ENCODE measurements around the gene HSPB3. TPM values are rescaled to one million over a fixed set of nuclear protein-coding genes. Genes with fewer than 3 reads are reported as not detected.
"Not testable (repeated sequence)": the region's sequence is repeated elsewhere in the genome, so short reads cannot be mapped to it uniquely, and the experiment has no call there.

Gene HSPB3
- total RNA-seq, 1 donor from 2014 or later = not detected

- DNase-seq (ENCODE audit: low read depth in 2 of 2) = no peak
These were observed 1.8 kb downstream of the HSPB3 start for GRCh38 chr5:54457094-54457862.

GRCh38 chr5:54458221-54458620 lies 2.7 kb downstream of the HSPB3 start:
- DNase-seq (ENCODE audit: low read depth in 2 of 2) = no peak

- DNase-seq (ENCODE audit: low read depth in 2 of 2) = peak in 1 of 2 donors; percentile 5
These were observed 4.9 kb downstream of the HSPB3 start for GRCh38 chr5:54460181-54460919.

- DNase-seq (ENCODE audit: low read depth in 2 of 2) = no peak
These were observed 6.8 kb downstream of the HSPB3 start for GRCh38 chr5:54462281-54462680.

GRCh38 chr5:54463713-54464112 lies 8.2 kb downstream of the HSPB3 start:
- DNase-seq (ENCODE audit: low read depth in 2 of 2) = no peak

GRCh38 chr5:54469622-54470021 lies 14.1 kb downstream of the HSPB3 start:
- DNase-seq (ENCODE audit: low read depth in 2 of 2) = no peak

- no peak for DNase-seq (ENCODE audit: low read depth in 2 of 2)
These were observed 14.6 kb downstream of the HSPB3 start for GRCh38 chr5:54470128-54470527.

- DNase-seq (ENCODE audit: low read depth in 2 of 2) = no peak
These were observed 15.2 kb downstream of the HSPB3 start for GRCh38 chr5:54470677-54471076.

- DNase-seq (ENCODE audit: low read depth in 2 of 2) = no peak
These were observed 15.9 kb downstream of the HSPB3 start for GRCh38 chr5:54471398-54471797.

- no peak for DNase-seq (ENCODE audit: low read depth in 2 of 2)
These were observed 21.2 kb downstream of the HSPB3 start for GRCh38 chr5:54476682-54477081.

GRCh38 chr5:54477941-54478478 lies 22.5 kb downstream of the HSPB3 start:
- no peak for DNase-seq (ENCODE audit: low read depth in 2 of 2)

- DNase-seq (ENCODE audit: low read depth in 2 of 2) = no peak
These were observed 24.8 kb downstream of the HSPB3 start for GRCh38 chr5:54480296-54480695.

GRCh38 chr5:54484219-54484894 lies 28.9 kb downstream of the HSPB3 start:
- no peak for DNase-seq (ENCODE audit: low read depth in 2 of 2)

- DNase-seq (ENCODE audit: low read depth in 2 of 2) = not testable (repeated sequence)
These were observed 30.2 kb downstream of the HSPB3 start for GRCh38 chr5:54485659-54486058.

GRCh38 chr5:54489648-54489979 lies 34.1 kb downstream of the HSPB3 start:
- DNase-seq (ENCODE audit: low read depth in 2 of 2) = not testable (repeated sequence)

GRCh38 chr5:54491326-54491725 lies 35.8 kb downstream of the HSPB3 start:
- no peak for DNase-seq (ENCODE audit: low read depth in 2 of 2)

- no peak for DNase-seq (ENCODE audit: low read depth in 2 of 2)
These were observed 36.7 kb downstream of the HSPB3 start for GRCh38 chr5:54492178-54492577.

- DNase-seq (ENCODE audit: low read depth in 2 of 2) = no peak
These were observed 39.5 kb downstream of the HSPB3 start for GRCh38 chr5:54495027-54495426.
